ENCODE results near the gene MS4A13.
"Not testable (repeated sequence)": the region's sequence is repeated elsewhere in the genome, so short reads cannot be mapped to it uniquely, and the experiment has no call there.

MS4A13 gene

GRCh38 chr11:60492488-60493009 is 22.6 kb upstream of the MS4A13 start, which contains the start of gene MS4A12:
Gene MS4A12 (plus strand): TSS chr11:60492778. CDS start chr11:60497319, 4,541 bp downstream.
- no peak for TF ChIP-seq ZFX (IDR thresholded peaks at IDR 0.05)
- TF ChIP-seq CTCF (conservative IDR thresholded peaks at IDR 0.05): no peak
- H3K27ac ChIP-seq: no peak within 1 kb of the TSS

- no peak for TF ChIP-seq ZFX (IDR thresholded peaks at IDR 0.05)
- TF ChIP-seq CTCF (conservative IDR thresholded peaks at IDR 0.05): no peak
- H3K27ac ChIP-seq: no peak overlapping the region
These were observed 21.7 kb upstream of the MS4A13 start for GRCh38 chr11:60493454-60493853.

GRCh38 chr11:60498399-60498798 is 16.8 kb upstream of the MS4A13 start:
- TF ChIP-seq ZFX (IDR thresholded peaks at IDR 0.05) (no peak), CTCF (conservative IDR thresholded peaks at IDR 0.05) (no peak)
- no peak overlapping the region for H3K27ac ChIP-seq

- no peak overlapping the region for H3K27ac ChIP-seq
- TF ChIP-seq CTCF (conservative IDR thresholded peaks at IDR 0.05) (no peak), ZFX (IDR thresholded peaks at IDR 0.05) (no peak)
These were observed 16.3 kb upstream of the MS4A13 start for GRCh38 chr11:60498853-60499252.

GRCh38 chr11:60500276-60500910 is 14.8 kb upstream of the MS4A13 start:
- H3K27ac ChIP-seq: no peak overlapping the region

GRCh38 chr11:60502221-60502775 is 12.9 kb upstream of the MS4A13 start:
- TF ChIP-seq ZFX (IDR thresholded peaks at IDR 0.05) (no peak), CTCF (conservative IDR thresholded peaks at IDR 0.05) (no peak)
- H3K27ac ChIP-seq: no peak overlapping the region

More at GRCh38 chr11:60500276-60500910, 14.8 kb upstream of the MS4A13 start:
- TF ChIP-seq ZFX (IDR thresholded peaks at IDR 0.05) (no peak), CTCF (conservative IDR thresholded peaks at IDR 0.05) (no peak)

GRCh38 chr11:60504219-60504905 is 10.8 kb upstream of the MS4A13 start:
- TF ChIP-seq CTCF (conservative IDR thresholded peaks at IDR 0.05) (no peak), ZFX (IDR thresholded peaks at IDR 0.05) (no peak)

GRCh38 chr11:60509609-60510008 is 5.6 kb upstream of the MS4A13 start:
- not testable (repeated sequence) for H3K27ac ChIP-seq

More at GRCh38 chr11:60504219-60504905, 10.8 kb upstream of the MS4A13 start:
- no peak overlapping the region for H3K27ac ChIP-seq

- H3K27ac ChIP-seq: not testable (repeated sequence)
These were observed 5.0 kb upstream of the MS4A13 start for GRCh38 chr11:60510209-60510608.
